Hepatocyte (in vitro differentiated cells): ENCODE data around the gene TSPAN12. TPM values are rescaled to one million over a fixed set of nuclear protein-coding genes. Genes with fewer than 3 reads are reported as not detected.

Experiments used
- DNase-seq: peaks from one replicate; pipeline ENCODE4 v3.0.0-alpha.2; 2016; ENCODE audit warnings: low spot score
- H2AFZ ChIP-seq: fragments of 200-600 bp; sonication (generic); 2 replicates; pipeline ENCODE4 v1.6.0; 2016; ENCODE audit warnings: antibody characterized with exemption, mild to moderate bottlenecking
- H3K27ac ChIP-seq: fragments of 200-600 bp; sonication (generic); 2 replicates; pipeline ENCODE4 v1.5.1; 2016; ENCODE audit warnings: mild to moderate bottlenecking
- H3K27me3 ChIP-seq: fragments of 200-600 bp; sonication (generic); 2 replicates; pipeline ENCODE4 v1.6.1; 2016
- H3K36me3 ChIP-seq: fragments of 200-600 bp; sonication (generic); replicated peaks from 2 replicates; pipeline ENCODE4 v1.5.1; 2016; ENCODE audit warnings: low read depth; ENCODE audit not compliant: insufficient read depth
- H3K4me1 ChIP-seq: fragments of 200-600 bp; sonication (generic); 2 replicates; pipeline ENCODE4 v1.5.1; 2016; ENCODE audit warnings: mild to moderate bottlenecking, moderate library complexity; ENCODE audit not compliant: insufficient read depth
- H3K4me2 ChIP-seq: fragments of 200-600 bp; sonication (generic); 2 replicates; pipeline ENCODE4 v1.6.0; 2016
- H3K4me3 ChIP-seq: fragments of 200-600 bp; sonication (generic); 2 replicates; pipeline ENCODE4 v1.5.1; 2016; ENCODE audit warnings: mild to moderate bottlenecking
- H3K79me2 ChIP-seq: fragments of 200-600 bp; sonication (generic); 2 replicates; pipeline ENCODE4 v1.6.0; 2017; ENCODE audit warnings: mild to moderate bottlenecking
- H3K9me2 ChIP-seq: fragments of 200-600 bp; sonication (generic); replicated peaks from 2 replicates; pipeline ENCODE4 v1.6.0; 2017; ENCODE audit warnings: mild to moderate bottlenecking; ENCODE audit not compliant: insufficient read depth
- H3K9me3 ChIP-seq: fragments of 200-600 bp; sonication (generic); 2 replicates; pipeline ENCODE4 v1.5.1; 2016; ENCODE audit warnings: low read depth, mild to moderate bottlenecking
- H4K20me1 ChIP-seq: fragments of 200-600 bp; sonication (generic); 2 replicates; pipeline ENCODE4 v1.6.0; 2016; ENCODE audit warnings: mild to moderate bottlenecking; ENCODE audit not compliant: insufficient read depth, poor library complexity, severe bottlenecking
- CTCF ChIP-seq: fragments of 200-600 bp; sonication (generic); IDR thresholded peaks from 2 replicates; pipeline ENCODE4 v1.5.1; 2016; ENCODE audit warnings: antibody characterized with exemption, mild to moderate bottlenecking; ENCODE audit not compliant: poor library complexity
- EZH2 ChIP-seq: fragments of 200-600 bp; sonication (generic); IDR thresholded peaks from 2 replicates; pipeline ENCODE4 v1.6.1; 2016; ENCODE audit warnings: antibody characterized with exemption, mild to moderate bottlenecking, borderline replicate concordance
- EZH2phosphoT487 ChIP-seq: fragments of 200-600 bp; sonication (generic); IDR thresholded peaks from one replicate; pipeline ENCODE4 v1.6.1; 2018; ENCODE audit warnings: antibody characterized with exemption, mild to moderate bottlenecking, low read depth, moderate library complexity; ENCODE audit not compliant: unreplicated experiment, severe bottlenecking
- WGBS: methylation state at CpG from one replicate; pipeline ENCODE4 v1.1.6; 2016; ENCODE audit warnings: low lambda C conversion rate; ENCODE audit errors: missing lambda C conversion rate; 5-methylcytosine and 5-hydroxymethylcytosine counted together
- polyA plus RNA-seq: library from polyadenylated mRNA; unstranded; fragments of >200 nt; fragmentation: Nextera tagmentation; extraction: Ambion mirVana; gene quantifications from 2 replicates; pipeline ENCODE4 v1.2.1, GENCODE V29; 2016
- total RNA-seq: library from RNA; depleted of rRNA; stranded (reverse); fragments of >200 nt; gene quantifications from 2 replicates; pipeline ENCODE4 v1.2.3, GENCODE V29; 2014

TSPAN12 gene
- total and polyA plus RNA-seq, 2 experiments from 2014 or later: 16.8 to 26.0 TPM

GRCh38 chr7:120825576-120825975 lies 32.4 kb downstream of the TSPAN12 start:
- H3K9me2 ChIP-seq: no peaks in the 10 kb centered on the region
- no peak overlapping the region for H3K27ac ChIP-seq
- DNase-seq: no peak
- WGBS: 16% methylated on average over 2 of the region's 2 CpGs
- no peaks in the 10 kb centered on the region for H3K9me3 ChIP-seq
- TF ChIP-seq CTCF (no peak), EZH2 (no peak), EZH2phosphoT487 (no peak)
- H3K36me3 ChIP-seq: no peaks in the 10 kb centered on the region
- H2AFZ ChIP-seq: no peak overlapping the region
- no peak overlapping the region for H3K4me2 ChIP-seq
- H4K20me1 ChIP-seq: no peaks in the 10 kb centered on the region
- no peaks in the 10 kb centered on the region for H3K27me3 ChIP-seq
- H3K79me2 ChIP-seq: no peaks in the 10 kb centered on the region
- H3K4me3 ChIP-seq: no peak overlapping the region
- H3K4me1 ChIP-seq: peaks cover 10% of the 10 kb centered on the region

- Histone ChIP-seq H2AFZ (no peak overlapping the region), H3K9me2 (no peaks in the 10 kb centered on the region), H3K4me1 (peaks cover 10% of the 10 kb centered on the region), H3K36me3 (no peaks in the 10 kb centered on the region), H3K79me2 (no peaks in the 10 kb centered on the region), H3K4me3 (no peak overlapping the region), H3K4me2 (no peak overlapping the region), H3K27me3 (no peaks in the 10 kb centered on the region), H3K9me3 (no peaks in the 10 kb centered on the region), H3K27ac (no peak overlapping the region), H4K20me1 (no peaks in the 10 kb centered on the region)
- no peak for TF ChIP-seq CTCF
- TF ChIP-seq EZH2: no peak
- TF ChIP-seq EZH2phosphoT487: no peak
- WGBS: 10% methylated on average over 1 of the region's 1 CpG
- no peak for DNase-seq
Observed at GRCh38 chr7:120825152-120825551, 32.8 kb downstream of the TSPAN12 start.

- TF ChIP-seq CTCF (no peak), EZH2phosphoT487 (no peak), EZH2 (no peak)
- Histone ChIP-seq H3K4me3 (no peak overlapping the region), H4K20me1 (no peaks in the 10 kb centered on the region), H3K27ac (no peak overlapping the region), H3K27me3 (no peaks in the 10 kb centered on the region), H2AFZ (no peak overlapping the region), H3K9me3 (no peaks in the 10 kb centered on the region), H3K9me2 (no peaks in the 10 kb centered on the region), H3K79me2 (no peaks in the 10 kb centered on the region), H3K36me3 (no peaks in the 10 kb centered on the region), H3K4me1 (peaks cover 4% of the 10 kb centered on the region), H3K4me2 (no peak overlapping the region)
- DNase-seq: no peak
Observed at GRCh38 chr7:120819861-120820260, 38.1 kb downstream of the TSPAN12 start.

GRCh38 chr7:120817851-120818250 lies 40.1 kb downstream of the TSPAN12 start:
- WGBS: 72% methylated on average over 2 of the region's 2 CpGs
- no peak overlapping the region for H2AFZ ChIP-seq

More at GRCh38 chr7:120817851-120818250, 40.1 kb downstream of the TSPAN12 start:
- Histone ChIP-seq H4K20me1 (no peaks in the 10 kb centered on the region), H3K27ac (no peak overlapping the region), H3K9me2 (no peaks in the 10 kb centered on the region), H3K4me1 (no peaks in the 10 kb centered on the region), H3K9me3 (no peaks in the 10 kb centered on the region), H3K4me2 (no peak overlapping the region), H3K79me2 (no peaks in the 10 kb centered on the region), H3K27me3 (no peaks in the 10 kb centered on the region), H3K36me3 (no peaks in the 10 kb centered on the region), H3K4me3 (no peak overlapping the region)
- DNase-seq: no peak
- TF ChIP-seq EZH2phosphoT487 (no peak), CTCF (no peak), EZH2 (no peak)
